Medulla oblongata (tissue), 1 donor: ENCODE results near the gene S100B.
"Not testable (repeated sequence)": the region's sequence is repeated elsewhere in the genome, so short reads cannot be mapped to it uniquely, and the experiment has no call there.

ENCODE experiments used
- DNase-seq: peaks from one replicate; pipeline ENCODE4 v3.0.0-alpha.2; 2015; ENCODE audit errors: extremely low spot score

The S100B gene

DNA sequence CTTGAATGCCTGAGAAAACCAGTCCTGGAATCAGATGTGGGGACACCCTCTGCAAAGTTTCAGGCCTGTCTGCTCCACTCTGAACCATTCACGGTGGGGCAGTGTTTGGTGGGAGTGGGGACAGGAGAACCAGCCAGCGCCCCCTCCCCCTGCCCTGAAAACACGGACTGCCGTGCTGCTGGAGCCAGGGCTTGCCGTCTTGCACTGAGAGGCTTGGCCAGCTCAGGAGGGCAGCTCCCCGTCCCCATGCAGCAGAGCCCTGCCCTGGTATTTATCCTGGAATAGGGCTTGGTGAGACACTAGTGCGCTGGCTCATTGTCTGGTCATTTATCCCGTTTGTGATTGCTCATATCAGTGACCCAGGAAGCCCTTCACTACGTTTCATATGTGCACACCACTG, 3.9 kb downstream of the S100B start:
- no peak for DNase-seq

DNA sequence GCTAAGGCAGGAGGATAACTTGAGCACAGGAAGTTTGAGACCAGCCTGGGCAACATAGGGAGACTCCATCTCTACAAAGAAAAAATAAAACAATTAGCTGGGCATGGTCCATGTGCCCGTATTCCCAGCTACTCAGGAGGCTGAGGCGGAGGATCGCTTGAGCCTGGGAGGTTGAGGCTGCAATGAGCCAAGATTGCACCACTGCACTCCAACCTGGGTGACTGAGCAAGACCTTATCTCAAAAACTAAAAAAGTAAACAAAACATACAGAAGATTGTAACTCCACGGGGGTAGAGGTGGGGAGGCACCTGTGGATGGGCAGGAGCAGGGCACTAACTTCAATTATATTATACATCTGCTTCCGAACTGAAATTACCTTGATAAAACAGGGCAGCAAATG, 4.6 kb downstream of the S100B start:
- no peak for DNase-seq

DNA sequence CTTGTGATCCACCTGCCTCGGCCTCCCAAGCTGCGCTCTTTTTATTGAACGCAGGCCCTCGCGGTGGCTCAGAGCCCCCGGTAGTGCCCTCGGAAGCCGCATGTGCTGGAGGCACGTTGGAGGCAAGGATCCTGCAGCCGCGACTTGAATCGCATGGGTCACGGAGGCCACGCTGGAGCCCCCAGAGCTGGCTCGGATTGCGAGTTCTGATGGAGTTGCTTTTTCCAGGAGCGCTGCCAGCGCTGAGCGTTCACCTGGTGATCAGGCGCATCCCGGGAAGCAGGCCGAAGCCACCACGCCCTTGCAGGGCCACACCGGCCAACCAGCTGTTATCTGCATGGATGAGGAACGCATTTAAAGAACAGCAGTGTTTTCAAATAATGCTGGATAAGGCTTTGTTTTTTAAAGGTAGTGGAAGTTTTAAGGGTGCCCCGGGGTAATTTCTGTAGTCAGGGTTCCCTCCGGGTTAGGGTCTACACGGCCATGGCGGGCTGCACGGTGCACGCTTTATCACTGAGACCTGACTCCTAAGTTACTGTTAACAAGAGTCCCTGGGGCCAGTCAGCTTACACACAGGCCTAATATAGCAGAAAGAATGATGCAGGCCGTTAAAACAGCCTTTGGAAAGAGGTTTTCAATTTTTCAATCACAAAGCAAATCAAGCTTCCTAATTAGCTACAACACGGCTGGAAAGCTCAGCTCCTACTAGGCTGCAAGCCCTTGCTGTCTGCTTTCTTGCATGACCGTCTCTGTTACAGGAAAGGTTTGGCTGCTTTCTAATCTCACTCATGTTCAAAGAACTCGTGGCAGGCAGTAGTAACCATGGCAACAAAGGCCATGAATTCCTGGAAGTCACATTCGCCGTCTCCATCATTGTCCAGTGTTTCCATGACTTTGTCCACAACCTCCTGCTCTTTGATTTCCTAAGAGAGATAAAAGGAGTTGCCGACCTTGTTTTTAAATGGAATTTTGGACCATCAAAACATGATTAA, 6.0 kb downstream of the S100B start:
- DNase-seq, result peak; percentile 69

DNA sequence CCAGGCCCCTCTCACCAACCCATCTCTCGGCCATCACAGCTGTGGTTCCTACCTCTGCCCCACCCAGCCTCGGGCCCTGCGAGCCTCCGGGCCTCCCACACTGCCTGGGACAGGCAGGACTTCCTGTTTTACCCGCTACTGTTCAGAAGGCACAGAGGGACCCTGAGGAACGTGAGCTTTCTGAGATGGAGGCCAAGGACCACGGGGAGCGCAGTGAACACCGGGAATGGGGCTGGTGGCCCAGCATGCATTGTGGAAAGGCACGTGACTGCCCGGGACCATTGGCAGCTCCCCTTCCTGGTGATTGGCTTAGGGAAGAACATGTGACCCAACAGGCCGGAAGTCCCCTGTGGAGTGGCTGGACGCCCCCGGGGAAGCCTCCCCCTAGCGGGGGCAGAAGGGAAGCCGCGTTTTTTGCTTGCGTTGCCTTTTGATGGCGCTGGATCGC, 7.0 kb downstream of the S100B start:
- peak; percentile 67 for DNase-seq

DNA sequence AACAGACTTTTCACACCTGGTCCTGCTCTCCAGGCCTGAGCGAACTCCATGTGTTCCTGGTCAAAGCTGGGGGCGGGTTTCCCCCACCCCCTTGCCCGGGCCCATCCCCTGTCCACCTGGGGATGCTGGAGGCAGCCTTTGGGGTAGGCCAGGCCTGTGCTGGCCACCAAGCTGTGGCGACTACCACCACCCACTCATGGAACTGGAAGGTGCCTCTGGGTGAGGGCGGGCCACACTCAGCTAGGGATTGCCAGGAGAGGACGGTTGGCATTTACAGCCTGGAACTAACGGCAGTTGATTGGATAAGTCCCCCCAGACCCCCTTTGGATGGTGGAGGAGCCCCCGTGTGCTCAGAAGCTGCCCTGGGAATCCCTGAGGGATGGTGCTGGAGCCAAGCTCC, 7.9 kb downstream of the S100B start:
- peak; percentile 27 for DNase-seq

GRCh38 chr21:46596201-46596600, 8.7 kb downstream of the S100B start:
- DNase-seq, result peak; percentile 15

DNA sequence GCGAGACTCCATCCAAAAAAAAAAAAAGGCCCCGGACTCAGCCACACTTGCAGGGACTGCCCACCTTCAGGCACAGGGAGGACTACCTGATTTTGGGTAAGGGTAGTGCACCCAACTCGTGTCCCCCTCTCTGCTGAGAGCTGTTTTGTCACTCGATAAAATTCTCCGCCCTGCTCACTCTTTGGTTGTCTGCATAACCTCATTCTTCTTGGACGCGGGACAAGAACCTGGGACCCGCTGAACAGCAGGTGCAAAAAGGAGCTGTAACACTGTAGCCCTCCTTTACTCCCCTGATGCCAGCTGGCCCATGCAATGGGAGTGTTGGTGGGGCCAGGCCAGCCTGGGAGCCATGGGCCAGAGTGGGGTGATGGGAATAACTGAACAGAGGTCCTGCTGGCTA, 10.6 kb downstream of the S100B start:
- no peak for DNase-seq

DNA sequence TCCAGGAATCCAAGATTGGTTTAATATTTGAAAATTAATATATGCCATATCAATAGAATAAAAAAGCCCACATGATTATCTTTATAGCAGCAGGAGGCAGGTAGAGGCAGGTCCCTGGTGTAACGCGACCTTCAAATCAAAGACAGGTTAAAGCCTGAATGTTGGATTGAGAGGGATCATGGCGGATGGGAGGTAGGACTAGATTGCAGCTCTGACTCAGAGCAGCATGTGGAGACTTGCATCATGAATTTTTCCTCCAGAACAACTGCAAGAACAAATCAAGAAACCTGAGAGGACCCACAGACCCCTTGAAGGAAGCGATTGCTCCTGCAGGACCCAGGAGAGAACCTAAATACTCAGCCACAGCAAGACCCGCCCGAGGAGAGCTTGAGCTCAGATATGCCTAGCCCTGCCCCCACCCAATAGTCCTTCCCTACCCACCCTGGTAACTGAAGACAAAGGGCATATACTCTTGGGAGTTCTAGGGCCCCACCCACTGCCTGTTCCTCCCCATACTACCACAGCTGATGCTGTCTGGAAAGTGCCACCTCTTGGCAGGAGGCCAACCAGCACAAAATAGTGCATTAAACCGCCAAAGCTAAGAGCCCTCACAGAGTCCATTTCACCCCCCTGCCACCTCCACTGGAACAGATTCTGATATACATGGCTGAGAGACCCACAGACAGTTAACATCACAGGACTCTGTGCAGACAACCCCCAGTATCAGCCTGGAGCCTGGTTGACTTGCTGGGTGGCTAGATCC, 19.5 kb downstream of the S100B start:
- no peak for DNase-seq

DNA sequence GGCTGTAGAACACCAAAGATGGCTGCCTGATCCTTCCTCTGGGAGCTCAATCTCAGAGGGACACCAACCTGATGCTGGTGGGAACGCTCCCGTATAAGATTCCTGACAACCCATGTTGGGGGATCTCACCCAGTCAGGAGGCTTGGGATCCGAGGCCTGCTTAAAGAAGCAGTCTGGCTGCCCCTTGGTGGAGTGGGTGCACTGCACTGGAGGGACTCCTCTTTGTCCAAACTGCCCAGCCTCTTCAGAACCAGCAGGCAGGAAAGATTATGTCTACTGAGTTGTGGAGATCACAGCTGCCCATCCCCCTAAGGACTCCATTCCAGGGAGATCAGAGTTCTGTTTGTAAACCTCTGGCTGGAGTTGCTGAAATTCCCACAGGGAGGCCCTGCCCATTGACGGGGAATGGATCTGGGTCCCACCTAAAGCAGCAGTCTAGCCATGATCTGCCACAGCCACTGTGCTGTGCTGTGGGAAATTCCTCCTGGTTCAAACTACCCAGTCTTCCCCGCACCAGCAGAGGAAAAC, 23.0 kb downstream of the S100B start:
- DNase-seq, result no peak

- not testable (repeated sequence) for DNase-seq
Observed at GRCh38 chr21:46579394-46579793, 25.5 kb downstream of the S100B start.

- DNase-seq, result not testable (repeated sequence)
Observed at GRCh38 chr21:46577786-46578185, 27.1 kb downstream of the S100B start.

GRCh38 chr21:46572850-46573249, 32.0 kb downstream of the S100B start:
- DNase-seq, result no peak

DNA sequence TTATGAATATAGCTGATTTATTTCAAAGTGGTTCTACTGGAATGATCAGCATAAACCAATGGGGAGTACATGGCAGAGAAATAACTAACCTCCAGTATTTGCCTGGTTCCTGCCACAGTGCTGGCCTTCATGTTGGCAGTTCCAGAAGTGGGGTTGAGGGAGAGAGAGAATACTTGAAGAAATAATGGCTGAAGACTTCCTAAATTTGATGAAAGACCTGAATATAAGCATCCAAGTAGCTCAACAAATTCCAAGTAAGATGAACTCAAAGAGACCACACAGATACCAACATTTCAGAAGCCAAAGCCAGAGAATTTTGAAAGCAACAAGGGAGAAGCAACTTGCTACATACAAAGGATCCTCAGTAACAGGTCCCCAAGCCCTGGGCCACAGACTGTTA, 34.3 kb downstream of the S100B start:
- no peak for DNase-seq

- DNase-seq, result no peak
Observed at GRCh38 chr21:46570119-46570518, 34.8 kb downstream of the S100B start.

- DNase-seq, result no peak
Observed at GRCh38 chr21:46569081-46569480, 35.8 kb downstream of the S100B start.

GRCh38 chr21:46568562-46568961, 36.3 kb downstream of the S100B start:
- DNase-seq, result no peak

DNA sequence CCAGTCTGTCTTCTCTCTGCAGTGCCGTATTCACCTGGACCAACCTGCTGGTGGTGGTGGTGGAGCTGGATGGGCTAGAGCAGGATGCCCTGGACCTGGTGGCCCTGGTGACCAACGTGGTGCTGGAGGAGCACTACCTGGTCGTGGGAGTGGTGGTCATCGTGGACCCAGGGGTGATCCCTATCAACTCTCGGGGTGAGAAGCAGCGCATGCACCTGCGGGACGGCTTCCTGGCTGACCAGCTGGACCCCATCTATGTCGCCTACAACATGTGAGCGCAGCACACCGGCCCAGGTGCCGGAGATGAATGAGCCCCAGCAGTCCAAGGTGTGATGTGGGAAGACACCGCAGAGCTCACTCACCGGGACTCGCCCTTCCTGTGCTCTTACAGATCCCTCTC, 37.5 kb downstream of the S100B start:
- no peak for DNase-seq

GRCh38 chr21:46564391-46564790, 40.5 kb downstream of the S100B start:
- no peak for DNase-seq

GRCh38 chr21:46562964-46563607, 41.8 kb downstream of the S100B start:
- no peak for DNase-seq

DNA sequence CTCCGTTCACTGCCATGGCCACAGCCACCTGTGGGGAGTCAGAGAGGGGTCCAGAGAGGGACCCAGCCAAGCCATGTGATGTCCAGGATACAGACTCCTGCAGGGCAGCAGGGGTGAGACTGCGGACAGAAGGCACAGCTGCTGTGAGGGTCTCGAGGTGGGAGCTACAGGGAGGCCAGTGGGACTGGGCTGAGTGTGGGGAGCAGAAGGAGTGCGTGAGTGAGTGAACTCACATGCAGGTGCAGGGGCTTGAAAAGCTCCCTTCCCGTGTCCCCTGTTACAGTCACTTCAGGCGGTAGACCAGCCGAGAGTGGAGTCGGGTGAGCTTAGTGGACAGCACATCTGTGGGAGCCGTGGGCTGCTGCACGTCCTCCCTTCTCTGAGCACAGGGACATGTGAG, 42.4 kb downstream of the S100B start:
- DNase-seq, result no peak

DNA sequence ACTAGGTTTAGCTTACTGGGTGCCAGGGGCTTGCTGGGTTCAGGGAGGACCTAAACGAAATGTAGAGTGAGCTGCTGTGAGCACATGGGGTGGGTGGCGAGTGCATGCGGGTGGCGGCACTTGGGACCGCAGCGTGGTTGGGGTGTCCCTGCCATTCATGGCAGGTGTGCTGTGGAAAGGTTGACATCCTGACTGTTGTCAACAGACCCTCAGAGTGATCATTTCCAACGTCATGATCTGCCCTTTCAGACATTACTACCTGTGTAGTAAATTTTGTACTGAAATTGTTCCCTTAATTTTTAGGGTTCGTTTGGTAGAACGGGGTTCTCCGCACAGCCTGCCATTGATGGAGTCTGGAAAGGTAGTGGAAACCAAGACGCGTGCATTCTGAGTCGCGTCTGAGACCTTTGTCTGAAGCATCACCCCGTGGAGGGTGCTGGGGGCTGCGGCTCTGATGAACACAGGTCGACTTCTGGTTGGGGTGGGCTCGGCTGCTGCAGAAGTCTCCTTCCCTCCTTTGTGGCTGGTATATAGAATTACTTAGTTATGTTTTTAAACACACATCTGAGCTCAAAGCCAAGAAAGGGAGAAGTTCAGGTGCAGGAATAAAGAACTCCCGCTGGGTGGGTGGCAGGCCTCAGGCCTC, 43.3 kb downstream of the S100B start:
- DNase-seq, result no peak
